ENCODE data around the gene NFATC3.
A peak's percentile ranks its signal among the peaks of the same experiment; 100 is the strongest.

NFATC3 gene

GRCh38 chr16:68072038-68072695 lies 13.0 kb upstream of the NFATC3 start:
- no peak for DNase-seq (ENCODE audit: low read depth)

DNA sequence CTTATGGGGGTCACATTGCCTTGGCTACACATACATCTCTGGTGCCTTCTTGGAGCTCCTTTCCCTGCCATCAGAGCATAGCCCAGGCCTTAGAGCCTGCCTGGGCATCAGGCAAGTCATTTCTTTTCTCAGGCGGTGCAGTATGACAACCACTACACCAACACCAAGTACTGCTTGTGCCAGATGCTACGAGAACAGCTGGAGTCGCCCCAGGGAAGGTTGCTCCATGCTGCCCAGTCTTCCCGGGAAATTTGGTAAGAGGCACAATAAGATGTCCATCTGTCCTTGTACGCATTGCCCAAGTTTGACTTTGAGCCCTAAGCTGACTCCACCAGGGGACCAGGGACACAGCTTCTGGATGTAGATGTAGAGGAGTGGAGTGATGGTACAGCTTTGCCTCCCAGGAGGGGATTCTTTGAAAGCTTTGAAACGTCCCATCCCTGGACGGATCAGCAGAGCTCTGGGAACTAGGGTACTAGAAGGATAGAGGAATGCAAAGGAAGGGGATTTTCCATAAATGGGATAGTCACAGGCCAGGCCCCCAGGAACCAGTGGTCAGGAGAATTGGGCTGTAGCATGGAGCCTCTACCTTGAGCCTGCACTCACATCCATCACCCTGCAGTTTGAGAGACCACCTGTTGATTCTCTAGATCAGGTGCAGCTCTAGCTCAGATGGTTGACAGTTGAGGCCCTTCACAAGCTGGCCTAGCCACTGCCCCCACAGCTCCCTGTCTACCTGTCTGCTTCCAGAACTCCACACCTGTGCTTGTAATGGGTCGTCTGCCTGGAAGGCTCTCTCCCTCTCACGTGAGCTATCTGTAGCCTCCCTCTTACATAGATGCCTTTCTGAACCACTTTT lies 11.0 kb upstream of the NFATC3 start:
- no peak for DNase-seq (ENCODE audit: low read depth)

DNA sequence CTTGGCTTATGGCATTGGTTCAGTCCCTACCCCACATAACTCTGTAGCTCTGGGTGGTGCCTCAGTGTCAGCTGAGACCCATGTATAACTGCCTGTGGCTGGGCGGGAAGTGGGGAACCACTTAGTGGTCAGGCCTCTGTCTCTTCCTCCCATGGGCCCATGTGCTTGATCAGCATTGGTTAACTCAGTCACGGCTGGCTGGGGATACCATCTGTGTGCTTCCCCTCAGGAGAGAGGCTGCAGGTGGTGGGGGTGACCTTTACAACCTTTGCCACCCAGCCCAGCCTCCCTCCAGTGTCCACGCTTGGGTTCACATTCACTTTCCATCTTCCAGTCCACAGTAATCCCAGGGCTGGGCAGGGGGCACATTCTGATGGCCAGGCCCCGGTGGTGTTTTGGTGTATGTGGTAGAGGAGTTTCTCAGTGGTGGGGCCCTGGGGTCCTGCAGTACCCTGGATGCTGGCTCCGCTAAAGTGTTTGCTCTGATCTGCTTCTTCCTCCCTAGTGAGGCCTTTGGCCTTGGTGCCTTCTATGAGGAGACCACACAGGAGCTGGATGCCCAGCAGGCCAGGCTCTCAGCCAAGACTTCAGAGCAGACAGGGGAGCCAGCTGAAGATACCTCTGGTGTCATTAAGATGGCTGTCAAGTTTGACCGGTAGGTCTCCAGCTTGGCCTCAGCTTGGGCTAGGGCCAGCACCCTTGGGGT lies 10.2 kb upstream of the NFATC3 start:
- no peak for DNase-seq (ENCODE audit: low read depth)

DNA sequence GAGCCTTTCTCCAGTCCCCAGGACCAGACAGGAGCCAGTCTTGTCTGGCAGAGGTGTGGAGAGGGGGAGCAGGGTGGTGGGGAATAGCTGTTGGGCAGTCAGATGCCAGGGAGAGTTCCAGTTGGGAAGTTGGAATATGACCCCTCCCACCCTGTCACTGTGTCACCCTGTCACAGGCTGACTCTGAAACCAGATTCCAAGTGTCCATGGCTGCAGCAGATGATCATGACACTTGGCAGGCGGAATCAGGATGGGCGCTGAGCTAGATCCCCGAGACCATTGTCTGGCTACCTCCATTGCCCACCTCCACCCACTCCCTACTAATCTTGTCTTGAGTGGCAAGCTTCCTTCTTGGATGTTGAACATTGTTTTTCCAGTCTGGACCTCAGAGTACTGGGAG lies 9.2 kb upstream of the NFATC3 start:
- DNase-seq (ENCODE audit: low read depth), result no peak

GRCh38 chr16:68076560-68076959 lies 8.6 kb upstream of the NFATC3 start:
- DNase-seq (ENCODE audit: low read depth), result no peak

- no peak for DNase-seq (ENCODE audit: low read depth)
Observed at GRCh38 chr16:68077866-68078700, 7.1 kb upstream of the NFATC3 start.

DNA sequence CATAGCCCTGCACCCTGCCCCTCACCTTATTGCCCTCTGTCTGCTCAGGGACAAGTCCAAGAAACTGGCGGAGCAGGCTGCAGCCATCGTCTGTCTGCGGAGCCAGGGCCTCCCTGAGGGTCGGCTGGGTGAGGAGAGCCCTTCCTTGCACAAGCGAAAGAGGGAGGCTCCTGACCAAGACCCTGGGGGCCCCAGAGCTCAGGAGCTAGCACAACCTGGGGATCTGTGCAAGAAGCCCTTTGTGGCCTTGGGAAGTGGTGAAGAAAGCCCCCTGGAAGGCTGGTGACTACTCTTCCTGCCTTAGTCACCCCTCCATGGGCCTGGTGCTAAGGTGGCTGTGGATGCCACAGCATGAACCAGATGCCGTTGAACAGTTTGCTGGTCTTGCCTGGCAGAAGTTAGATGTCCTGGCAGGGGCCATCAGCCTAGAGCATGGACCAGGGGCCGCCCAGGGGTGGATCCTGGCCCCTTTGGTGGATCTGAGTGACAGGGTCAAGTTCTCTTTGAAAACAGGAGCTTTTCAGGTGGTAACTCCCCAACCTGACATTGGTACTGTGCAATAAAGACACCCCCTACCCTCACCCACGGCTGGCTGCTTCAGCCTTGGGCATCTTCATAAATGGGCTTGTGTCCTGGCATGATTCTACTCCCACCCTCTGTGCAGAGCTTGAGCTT lies 6.3 kb upstream of the NFATC3 start:
- DNase-seq (ENCODE audit: low read depth), result no peak

DNA sequence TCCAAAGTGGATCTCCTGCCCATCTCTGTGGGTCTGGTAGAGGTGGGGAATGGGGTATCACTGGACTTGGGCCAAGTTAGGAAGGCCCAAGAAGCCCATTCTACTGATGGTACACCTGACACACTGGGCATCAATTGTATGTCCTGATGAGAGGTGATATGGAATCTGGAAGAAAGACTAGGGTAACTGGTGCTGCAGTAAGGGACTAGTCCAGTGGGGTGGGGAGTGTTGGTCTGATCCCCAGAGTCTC lies 5.9 kb upstream of the NFATC3 start:
- DNase-seq (ENCODE audit: low read depth), result no peak

DNA sequence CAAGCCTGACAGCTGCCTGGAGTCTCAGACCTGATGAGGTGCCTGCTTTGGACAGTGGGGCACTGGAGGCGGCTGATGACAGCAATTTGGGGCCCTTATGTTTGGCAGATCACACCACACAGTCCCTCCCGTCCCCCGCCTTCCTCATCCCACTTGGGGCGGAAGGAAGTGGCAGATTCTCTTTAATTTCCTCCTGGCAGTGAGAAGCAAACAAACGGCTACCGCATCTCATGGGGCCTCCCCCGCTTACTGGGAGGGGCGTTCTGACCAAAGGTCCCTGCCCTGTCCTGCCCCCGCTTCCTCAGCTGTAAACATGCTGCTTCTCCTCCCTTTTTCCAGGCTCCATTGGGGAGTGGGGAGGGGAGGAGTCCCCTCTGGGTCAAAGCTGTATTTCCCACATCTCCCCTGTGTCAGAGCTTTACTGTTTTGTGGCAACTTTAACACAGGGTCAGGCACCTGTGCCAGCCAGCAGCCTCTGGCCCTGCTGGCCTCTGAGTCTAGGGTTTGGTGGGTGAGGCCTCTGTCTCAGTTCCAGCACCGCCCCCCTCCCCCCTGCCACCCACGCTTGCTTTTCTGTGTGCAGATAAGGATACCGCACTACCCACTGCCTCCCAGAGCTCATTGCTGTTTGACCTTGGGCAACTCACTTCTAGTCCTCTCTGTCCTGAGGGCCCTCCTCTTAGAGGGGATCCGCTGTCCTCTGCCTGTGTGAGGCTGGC lies 5.4 kb upstream of the NFATC3 start:
- DNase-seq (ENCODE audit: low read depth), result peak; percentile 59

DNA sequence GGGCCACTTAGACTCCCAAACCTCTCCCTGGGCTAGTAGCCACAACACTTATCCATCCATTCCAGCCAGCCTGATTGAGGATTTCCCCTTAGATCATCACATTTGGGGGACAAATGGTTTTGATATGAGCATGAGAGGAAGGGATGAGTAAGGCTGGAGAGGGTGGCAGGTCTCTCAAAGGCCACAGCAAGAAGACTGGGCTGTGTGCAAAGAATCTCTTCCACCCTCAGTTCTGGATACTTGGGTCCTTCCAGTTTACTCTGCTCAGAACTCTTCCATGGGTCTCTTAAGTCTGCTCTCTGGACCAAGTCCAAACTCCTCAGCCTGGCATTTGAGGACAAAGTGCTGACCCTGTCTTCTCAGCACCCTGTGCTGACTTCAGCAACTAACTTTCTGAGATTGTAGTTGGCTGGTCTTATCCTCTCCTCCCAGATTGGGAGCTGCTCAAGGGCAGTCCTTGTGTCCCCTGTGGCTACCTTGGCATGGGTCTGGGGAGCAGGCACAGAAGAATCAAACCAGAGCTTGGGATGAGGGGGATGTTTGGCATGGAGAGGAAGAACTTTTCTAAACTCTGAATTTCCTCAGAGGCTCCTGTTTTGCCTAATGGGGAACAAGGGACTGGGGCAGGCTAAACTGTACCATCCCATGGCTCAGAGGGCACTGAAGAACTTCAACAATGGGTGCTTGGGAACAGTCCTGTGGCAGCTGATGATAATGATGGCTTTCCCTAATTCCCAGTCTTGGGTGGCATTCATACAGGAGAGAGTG lies 3.1 kb upstream of the NFATC3 start:
- no peak for DNase-seq (ENCODE audit: low read depth)

- DNase-seq (ENCODE audit: low read depth), result no peak
Observed at GRCh38 chr16:68082629-68083238, 2.4 kb upstream of the NFATC3 start.

- no peak for DNase-seq (ENCODE audit: low read depth)
Observed at GRCh38 chr16:68083239-68083781, 1.9 kb upstream of the NFATC3 start.

- no peak for DNase-seq (ENCODE audit: low read depth)
Observed at GRCh38 chr16:68083861-68084503, 1.2 kb upstream of the NFATC3 start.

- peak; percentile 66 for DNase-seq (ENCODE audit: low read depth)
Observed at GRCh38 chr16:68084504-68085258, 489 bp upstream of the NFATC3 start.

GRCh38 chr16:68086336-68086841 lies 1.2 kb downstream of the NFATC3 start:
- DNase-seq (ENCODE audit: low read depth), result no peak

- DNase-seq (ENCODE audit: low read depth), result no peak
Observed at GRCh38 chr16:68086860-68087268, 1.7 kb downstream of the NFATC3 start.

GRCh38 chr16:68087688-68088087 lies 2.5 kb downstream of the NFATC3 start:
- DNase-seq (ENCODE audit: low read depth), result no peak
